ENCODE measurements around the gene KHK.

DNA sequence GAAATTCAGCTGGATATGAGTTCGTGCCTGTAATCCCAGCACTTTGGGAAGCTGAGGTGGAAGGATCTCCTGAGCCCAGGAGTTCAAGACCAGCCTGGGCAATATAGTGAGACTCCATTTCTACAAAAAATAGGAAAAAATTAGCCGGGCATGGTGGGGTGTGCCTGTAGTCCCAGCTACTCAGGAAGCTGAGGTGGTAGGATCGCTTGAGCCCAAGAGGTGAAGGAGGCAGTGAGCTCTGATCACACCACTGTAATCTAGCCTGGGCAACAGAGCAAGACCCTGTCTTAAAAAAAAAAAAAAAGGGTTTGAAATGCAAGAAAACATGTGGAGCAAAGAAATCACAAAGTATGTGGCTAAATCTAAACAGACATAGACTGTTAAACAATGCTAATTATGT lies 22.5 kb downstream of the KHK start:
- TF ChIP-seq POLR2AphosphoS5 (IDR thresholded peaks at IDR 0.05), result no peak
- no peak for TF ChIP-seq POLR2A (IDR thresholded peaks at IDR 0.05)
